ENCODE results near the gene NCKAP1. TPM values are rescaled to one million over a fixed set of nuclear protein-coding genes. Genes with fewer than 3 reads are reported as not detected.

NCKAP1 gene
- total RNA-seq, 4 donors from 2014 or later, result 33.8 to 96.5 (median 77.4) TPM

DNA sequence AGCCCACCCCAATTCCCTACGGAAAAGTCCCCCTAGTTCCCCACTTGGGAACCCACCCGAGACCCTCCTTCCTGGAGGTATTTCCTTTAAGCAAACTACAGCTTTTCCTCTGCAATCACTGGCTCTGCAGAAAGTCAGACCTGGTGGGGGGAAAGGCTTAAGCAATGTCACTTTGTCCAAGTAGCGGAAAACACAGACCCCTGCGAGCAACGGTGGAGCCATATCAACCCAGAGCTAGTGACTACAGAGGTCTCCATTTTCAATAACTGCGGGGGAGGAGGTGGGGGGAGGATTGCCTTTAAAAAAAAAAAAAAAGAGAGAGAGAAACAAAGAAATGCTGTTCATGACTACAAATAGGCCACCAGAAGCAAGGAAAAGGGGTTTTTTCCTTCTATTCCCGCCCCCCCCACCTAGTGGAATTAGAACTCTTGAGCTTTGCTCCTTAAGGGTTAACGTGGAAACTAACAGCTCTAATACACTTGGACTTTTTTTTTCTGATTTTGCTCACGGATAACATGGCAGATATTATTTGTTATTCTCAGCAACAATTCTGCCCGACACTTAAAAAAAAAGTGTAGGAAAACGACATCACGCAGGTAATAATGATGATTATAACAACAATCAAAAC, 170.7 kb downstream of the NCKAP1 start:
- H3K27ac ChIP-seq, result peak overlapping the region; percentile 21 to 69 (median 40)

DNA sequence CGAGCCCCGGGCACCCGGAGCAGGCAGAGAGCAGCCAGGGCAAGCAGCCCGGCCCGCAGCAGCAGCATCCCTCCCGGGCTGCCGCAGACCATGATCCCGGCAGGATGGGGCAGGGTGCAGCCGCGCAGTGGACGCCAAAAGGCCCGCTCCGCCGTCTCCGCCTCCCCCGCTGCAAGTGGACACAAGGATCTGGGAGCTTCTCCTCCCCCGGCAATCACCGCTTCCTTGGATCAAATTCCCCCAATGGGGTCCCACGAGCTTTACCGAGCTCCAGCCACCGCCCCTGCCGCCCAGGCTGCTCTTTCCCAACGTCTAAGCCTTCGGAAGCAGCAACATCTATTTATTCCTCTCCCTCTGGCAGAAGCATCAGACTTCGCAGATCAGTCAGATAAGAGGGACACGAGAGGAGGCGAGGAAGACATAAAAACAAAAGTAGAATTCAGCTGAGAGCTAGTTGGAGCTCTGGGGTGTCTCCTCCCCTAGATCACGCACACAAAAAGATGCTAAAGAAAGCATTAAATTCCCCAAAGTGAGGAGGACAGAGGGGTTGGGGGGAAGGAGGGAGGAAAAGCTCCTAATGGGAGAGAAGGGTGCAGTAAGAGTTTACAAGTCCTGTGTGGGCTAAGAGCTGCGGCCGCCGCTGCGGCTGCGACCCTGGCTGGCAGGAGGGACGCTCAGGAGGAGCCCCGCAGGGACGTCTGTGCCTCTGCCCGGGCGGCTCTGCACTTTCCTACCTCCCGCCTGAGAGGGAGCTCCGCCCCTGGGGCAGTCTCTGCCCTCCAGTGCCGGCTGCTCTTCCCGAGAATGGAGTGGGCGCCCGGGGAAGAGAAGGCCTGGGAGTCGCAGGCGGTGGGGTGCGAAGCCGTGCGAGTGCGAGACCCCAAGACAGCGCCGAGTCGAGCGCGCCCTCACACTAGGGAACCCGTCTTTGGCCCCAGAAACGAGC, 171.5 kb downstream of the NCKAP1 start, which contains the start of gene FRZB:
Gene FRZB, minus strand, starts transcription at position 177 of the 946 bp plus-strand sequence. Its CDS starts 85 bp downstream, at position 92.
- no peak for TF ChIP-seq POLR2A (IDR thresholded peaks at IDR 0.05)
- TF ChIP-seq, protein P1, sequence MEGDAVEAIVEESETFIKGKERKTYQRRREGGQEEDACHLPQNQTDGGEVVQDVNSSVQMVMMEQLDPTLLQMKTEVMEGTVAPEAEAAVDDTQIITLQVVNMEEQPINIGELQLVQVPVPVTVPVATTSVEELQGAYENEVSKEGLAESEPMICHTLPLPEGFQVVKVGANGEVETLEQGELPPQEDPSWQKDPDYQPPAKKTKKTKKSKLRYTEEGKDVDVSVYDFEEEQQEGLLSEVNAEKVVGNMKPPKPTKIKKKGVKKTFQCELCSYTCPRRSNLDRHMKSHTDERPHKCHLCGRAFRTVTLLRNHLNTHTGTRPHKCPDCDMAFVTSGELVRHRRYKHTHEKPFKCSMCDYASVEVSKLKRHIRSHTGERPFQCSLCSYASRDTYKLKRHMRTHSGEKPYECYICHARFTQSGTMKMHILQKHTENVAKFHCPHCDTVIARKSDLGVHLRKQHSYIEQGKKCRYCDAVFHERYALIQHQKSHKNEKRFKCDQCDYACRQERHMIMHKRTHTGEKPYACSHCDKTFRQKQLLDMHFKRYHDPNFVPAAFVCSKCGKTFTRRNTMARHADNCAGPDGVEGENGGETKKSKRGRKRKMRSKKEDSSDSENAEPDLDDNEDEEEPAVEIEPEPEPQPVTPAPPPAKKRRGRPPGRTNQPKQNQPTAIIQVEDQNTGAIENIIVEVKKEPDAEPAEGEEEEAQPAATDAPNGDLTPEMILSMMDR (IDR thresholded peaks at IDR 0.05), result no peak
- DNase-seq, result peak; percentile 17 to 58 (median 55)
- peaks cover 0 to 9% (median 0%) of the 10 kb centered on the region in 4 donors for H3K4me1 ChIP-seq

More for the DNA sequence above, 170.7 kb downstream of the NCKAP1 start:
- Histone ChIP-seq H3K9me3 (no peaks in the 10 kb centered on the region), H3K4me3 (peak overlapping the region; percentile 2 to 47 (median 30)), H3K27me3 (no peaks in the 10 kb centered on the region), H3K36me3 (no peaks in the 10 kb centered on the region), H3K4me1 (peaks cover 0 to 9% (median 0%) of the 10 kb centered on the region in 4 donors)
- no peak for TF ChIP-seq POLR2A (IDR thresholded peaks at IDR 0.05)
- TF ChIP-seq, protein P1 (IDR thresholded peaks at IDR 0.05), result no peak
- no peak for DNase-seq

DNA sequence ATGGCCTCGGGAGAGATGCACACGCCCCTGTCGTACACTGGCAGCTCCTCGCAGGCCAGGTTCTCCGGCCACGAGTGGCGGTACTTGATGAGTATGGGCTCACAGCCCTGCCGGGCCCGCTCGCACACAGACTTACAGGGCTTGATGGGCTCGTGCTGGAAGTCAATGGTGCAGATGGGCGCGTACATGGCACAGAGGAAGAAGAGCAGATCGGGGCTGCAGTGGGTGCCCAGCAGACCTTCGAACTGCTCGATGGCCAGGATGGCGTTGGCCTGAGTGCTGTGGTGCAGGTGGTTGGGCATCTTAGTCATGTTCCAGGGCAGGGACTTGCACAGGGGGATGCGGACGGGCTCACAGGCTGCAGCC, 172.2 kb downstream of the NCKAP1 start:
- Histone ChIP-seq H3K27ac (peak overlapping the region in 1 of 4 donors; percentile 46), H3K27me3 (no peaks in the 10 kb centered on the region), H3K9me3 (no peaks in the 10 kb centered on the region), H3K36me3 (no peaks in the 10 kb centered on the region), H3K4me1 (peaks cover 0 to 9% (median 0%) of the 10 kb centered on the region in 4 donors), H3K4me3 (peak overlapping the region in 3 of 4 donors; percentile 24 to 47 (median 41))
- TF ChIP-seq, protein P1 (IDR thresholded peaks at IDR 0.05), result no peak
- no peak for TF ChIP-seq POLR2A (IDR thresholded peaks at IDR 0.05)
- peak in 1 of 3 donors; percentile 49 for DNase-seq

More for the DNA sequence above, 171.5 kb downstream of the NCKAP1 start, which contains the start of gene FRZB:
- Histone ChIP-seq H3K27me3 (no peaks in the 10 kb centered on the region), H3K9me3 (no peaks in the 10 kb centered on the region), H3K27ac (peak within 1 kb of the TSS; percentile 21 to 69 (median 44)), H3K36me3 (no peaks in the 10 kb centered on the region), H3K4me3 (peak within 1 kb of the TSS; percentile 18 to 47 (median 32))

DNA sequence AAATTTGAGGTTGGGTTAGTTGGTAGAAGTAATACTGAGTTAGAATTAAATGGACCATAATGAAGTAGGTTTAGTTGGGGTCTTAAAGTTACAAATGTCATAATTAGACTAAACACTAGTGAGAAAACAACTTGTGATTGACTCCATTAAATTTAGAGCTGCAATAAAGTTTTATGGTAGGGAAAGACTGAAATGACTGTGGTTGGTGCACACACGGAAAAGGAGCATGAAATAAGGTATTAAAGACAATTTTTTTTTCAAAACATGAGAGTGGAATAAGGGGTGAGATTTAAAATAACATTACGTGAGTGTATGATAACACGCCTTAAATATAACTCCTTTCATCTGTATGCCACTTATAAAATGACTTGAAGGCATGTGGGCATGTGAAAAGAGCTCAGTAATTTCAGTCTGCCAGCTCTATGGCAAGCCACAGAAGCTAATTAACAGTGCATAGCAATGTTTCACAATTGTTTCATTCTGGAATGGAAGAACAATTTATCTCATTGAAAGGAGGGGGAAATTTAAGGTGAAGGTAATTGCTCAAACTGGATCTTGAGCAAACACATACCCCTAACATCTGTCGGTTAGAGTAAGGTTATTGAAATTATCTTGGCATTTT, 173.2 kb downstream of the NCKAP1 start:
- DNase-seq, result no peak
- Histone ChIP-seq H3K4me3 (no peak overlapping the region), H3K4me1 (peaks cover 0 to 9% (median 0%) of the 10 kb centered on the region in 4 donors), H3K9me3 (no peaks in the 10 kb centered on the region), H3K36me3 (no peaks in the 10 kb centered on the region), H3K27me3 (no peaks in the 10 kb centered on the region), H3K27ac (no peak overlapping the region)
- TF ChIP-seq, protein P1 (IDR thresholded peaks at IDR 0.05), result no peak
- TF ChIP-seq POLR2A (IDR thresholded peaks at IDR 0.05), result no peak

DNA sequence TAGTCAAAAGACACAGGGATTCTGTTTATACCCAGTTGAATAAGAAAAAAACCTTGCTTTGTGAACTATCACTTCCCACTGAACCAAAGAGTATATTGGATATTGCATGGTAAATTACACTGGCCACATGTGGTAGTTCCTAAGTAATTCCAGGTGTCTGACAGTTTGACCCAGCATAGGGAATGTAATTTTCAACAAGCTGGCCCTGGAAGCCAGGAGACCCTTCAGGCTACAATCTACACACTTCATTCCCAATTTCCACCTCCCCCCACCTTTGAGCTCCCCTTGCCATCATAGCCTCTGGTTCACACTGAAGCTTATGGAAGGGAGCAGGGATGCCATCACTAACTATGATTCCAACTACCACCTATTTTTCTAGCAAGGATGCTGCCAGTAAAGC, 174.6 kb downstream of the NCKAP1 start:
- TF ChIP-seq, protein P1 (IDR thresholded peaks at IDR 0.05), result no peak
- no peak for TF ChIP-seq POLR2A (IDR thresholded peaks at IDR 0.05)
- no peaks in the 10 kb centered on the region for H3K27me3 ChIP-seq
- H3K36me3 ChIP-seq, result no peaks in the 10 kb centered on the region
- no peaks in the 10 kb centered on the region for H3K9me3 ChIP-seq
- no peak overlapping the region for H3K4me3 ChIP-seq
- H3K27ac ChIP-seq, result no peak overlapping the region
- peaks cover 0 to 9% (median 0%) of the 10 kb centered on the region in 4 donors for H3K4me1 ChIP-seq
- DNase-seq, result no peak

Data from Peyer's patch (tissue), 4 donors.